NCI-H187 treated with DMSO at 0.1 percent for 48 hours (cell line): ENCODE results near the gene GPBAR1.

Experiments
- DNase-seq: peaks from one replicate; lab custom pipeline; 2025; lab: John Stamatoyannopoulos, UW

GPBAR1 gene

DNA sequence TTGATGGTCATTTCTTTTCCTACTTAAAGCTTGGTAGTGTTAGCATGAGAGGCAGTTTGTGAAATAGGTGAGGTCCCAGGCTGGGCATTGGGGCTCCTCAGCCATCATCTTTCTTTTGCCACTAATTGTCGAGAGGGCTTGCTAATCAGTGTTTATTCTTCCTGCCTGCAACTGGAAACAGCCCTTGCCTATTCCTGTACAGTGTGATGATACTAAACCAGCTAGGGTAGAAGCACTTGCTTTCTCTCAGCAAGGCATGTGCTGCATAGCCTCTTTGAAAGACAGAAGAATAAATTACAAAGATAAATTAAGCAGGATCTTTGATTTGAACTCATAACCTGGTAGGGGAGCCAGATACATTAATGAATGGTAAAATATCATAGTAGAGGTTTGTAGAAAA is 16.6 kb upstream of the GPBAR1 start:
- no peak for DNase-seq

DNA sequence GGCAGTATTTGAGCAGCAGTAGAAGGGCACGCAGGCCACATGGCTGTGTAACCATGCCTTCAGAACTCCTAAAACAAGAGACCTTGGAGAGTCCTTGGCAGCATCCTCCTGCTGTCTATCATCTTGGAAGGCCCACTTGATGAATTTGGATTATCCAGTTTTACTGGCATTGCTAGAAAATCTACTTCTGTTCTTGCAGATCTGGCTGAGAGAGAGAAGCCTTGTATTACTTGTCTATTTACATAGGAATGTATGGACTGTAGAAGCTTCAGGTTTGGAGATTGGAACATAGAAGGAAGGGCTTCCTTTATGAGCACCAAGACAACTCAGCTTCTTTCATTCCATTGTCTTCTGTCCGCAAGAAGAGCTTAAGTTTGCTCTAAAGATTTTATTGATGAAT is 16.1 kb upstream of the GPBAR1 start:
- no peak for DNase-seq

DNA sequence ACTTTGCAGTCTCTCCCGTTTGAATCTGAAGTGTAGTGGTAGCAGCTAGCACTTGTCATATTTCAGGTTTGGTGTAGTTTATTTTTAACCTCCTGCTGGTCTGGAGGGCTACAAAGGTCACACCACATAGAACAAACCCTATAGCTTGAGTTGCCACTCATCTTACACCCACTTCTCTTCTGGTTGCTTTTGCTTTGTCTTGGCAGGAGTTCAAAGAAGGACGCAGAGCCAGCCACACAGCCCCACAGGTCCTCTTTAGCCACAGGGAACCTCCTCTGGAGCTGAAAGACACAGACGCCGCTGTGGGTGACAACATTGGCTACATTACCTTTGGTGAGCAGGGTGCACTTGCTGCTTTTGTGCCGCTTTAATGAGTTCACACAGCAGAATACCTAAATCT is 15.6 kb upstream of the GPBAR1 start:
- no peak for DNase-seq

DNA sequence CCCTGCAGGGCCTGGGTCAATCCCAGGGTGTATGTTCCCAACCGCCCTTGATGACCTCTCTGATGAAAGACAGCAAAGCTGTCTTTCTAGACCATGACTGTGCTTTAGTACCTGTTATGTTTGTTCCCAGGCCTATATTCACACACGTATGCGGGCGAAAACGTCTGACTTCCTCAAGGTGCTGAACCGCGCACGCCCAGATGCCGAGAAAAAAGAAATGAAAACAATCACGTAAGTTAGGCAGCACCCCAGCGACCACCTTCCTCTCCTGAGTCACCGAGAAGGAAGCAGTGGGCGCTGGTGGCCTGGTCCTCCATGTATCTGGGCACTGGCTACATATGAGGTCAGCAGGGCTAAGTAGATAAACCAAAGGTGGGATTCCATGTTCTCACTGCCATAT is 11.1 kb upstream of the GPBAR1 start:
- DNase-seq: no peak

DNA sequence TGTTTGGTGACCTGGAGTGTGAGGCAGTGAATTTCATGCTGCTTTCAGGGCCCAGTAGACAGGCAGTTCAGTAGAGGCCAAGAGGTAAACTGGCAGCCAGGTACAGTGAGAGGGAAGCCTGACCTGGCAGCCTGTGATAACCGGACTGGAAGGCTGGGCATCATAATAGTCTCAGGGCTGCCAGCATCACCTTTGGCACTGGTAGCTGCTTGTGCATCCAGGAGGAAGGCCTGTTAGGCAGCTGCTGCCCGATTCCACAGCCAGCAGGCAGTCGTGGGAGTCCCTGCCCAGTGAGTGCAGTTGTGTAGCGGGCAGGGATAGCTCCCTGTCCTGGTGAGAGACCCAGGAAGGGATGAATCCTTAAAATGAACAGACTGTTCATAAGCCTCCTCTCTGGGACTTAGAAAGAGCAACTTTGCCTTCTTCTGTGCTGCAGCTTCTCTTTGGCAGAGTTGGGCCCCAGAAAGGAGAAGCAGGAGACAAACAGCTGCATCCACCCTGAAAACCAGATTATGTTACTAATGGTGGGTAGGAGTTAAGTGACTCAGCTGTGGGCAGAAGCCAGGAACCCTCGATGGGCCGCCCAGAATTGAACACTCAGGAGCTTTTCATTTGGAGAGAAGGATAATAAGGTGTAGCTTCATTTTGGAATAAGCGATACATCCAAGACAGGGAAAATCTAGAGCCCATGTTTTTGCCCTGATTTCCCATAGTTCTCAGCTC is 8.1 kb upstream of the GPBAR1 start:
- no peak for DNase-seq

DNA sequence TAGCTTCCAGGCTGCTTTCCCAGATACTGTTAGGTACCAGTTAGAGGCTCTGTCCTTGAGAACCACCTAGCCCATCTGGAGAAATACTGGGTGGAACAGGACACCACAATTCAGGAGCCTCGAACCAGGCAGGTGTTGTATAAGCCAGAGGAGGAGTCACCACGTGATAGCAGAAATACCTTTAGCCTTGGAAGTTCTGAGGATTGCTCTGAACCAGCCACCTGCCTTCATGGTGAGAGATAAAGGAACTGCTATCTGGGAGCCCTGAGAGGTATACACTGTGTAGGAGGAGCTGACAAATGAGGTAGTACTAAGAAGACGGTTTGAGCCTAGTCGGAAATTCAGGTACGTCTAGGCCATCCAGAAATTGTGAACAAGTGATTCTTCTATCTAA is 7.6 kb upstream of the GPBAR1 start:
- DNase-seq: no peak

DNA sequence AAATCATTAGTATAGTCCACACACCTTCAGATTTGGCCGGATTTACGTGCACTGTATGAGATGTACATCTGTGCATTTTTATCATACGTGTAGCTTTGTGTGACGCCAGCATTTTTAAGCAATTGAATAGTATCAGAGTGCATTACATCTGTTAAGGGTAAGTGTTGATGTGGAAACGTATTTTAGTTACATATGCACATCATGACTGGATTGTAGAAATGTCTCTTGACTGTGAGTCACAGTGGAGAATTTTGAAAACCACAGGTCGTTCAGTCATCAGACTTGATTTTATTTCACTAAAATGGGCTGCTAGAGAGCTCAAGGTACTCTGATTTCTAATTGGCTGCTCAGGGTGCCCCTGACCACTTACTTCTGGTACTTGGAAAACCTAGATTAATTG is 5.4 kb upstream of the GPBAR1 start:
- no peak for DNase-seq

DNA sequence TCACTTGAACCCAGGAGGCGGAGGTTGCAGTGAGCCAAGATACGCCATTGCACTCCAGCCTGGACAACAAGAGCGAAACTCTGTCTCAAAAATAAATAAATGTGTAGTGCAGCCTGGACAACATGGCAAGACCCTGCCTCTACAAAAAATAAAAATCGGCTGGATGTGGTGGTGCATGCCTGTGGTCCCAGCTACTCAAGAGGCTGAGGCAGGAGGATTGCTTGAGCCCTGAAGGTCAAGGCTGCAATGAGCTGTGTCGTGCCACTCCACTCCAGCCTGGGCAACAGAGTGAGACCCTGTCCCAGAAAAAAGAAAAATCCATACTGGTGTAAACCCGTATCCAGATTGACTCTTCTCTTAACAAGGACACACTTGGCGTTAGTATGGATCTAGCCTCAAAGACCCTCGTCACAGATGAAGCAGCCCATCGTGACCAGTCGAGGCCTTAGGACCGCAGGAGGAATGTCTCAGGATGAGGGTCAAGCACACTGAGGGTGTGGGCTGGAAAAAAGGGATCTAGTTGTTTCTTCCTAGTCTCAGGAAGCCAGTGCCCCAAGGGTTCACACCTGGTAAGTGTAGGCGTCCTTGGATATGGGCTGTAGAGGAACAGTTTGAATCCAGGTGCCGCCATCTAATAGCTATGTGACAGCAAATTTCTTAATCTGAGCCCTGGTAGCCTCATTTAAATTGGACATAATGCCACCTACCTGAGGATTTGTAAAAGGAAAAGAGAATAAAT is 4.0 kb upstream of the GPBAR1 start:
- DNase-seq: no peak

DNA sequence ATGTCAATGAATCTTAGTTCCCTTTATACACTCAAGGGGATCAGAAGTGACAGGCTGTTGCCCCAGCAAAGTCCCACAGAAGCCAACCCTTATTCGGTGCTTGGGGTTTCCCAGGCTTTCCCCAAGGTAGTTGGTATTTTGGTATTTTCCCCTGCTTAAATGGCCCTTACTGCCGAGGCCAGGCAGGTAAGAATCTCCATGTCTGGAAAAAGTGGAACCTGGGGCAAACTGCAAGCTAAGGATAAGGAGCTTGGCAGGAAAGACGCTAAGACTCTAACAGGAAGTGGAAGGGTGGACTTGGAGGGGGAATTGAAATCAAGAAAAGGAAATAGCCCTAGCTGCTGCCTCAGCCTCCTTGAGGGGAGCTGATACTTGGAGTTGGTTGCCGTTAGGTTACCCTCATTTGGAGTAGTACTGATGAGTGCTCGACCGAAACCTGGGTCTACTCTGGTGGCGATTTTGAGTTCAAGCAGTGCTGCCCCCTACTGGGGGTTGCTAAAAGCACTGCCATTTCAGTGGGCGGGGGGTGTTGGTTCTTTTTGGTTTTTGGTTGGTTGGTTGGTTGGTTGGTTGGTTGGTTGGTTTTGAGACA is 3.3 kb upstream of the GPBAR1 start:
- DNase-seq: no peak

DNA sequence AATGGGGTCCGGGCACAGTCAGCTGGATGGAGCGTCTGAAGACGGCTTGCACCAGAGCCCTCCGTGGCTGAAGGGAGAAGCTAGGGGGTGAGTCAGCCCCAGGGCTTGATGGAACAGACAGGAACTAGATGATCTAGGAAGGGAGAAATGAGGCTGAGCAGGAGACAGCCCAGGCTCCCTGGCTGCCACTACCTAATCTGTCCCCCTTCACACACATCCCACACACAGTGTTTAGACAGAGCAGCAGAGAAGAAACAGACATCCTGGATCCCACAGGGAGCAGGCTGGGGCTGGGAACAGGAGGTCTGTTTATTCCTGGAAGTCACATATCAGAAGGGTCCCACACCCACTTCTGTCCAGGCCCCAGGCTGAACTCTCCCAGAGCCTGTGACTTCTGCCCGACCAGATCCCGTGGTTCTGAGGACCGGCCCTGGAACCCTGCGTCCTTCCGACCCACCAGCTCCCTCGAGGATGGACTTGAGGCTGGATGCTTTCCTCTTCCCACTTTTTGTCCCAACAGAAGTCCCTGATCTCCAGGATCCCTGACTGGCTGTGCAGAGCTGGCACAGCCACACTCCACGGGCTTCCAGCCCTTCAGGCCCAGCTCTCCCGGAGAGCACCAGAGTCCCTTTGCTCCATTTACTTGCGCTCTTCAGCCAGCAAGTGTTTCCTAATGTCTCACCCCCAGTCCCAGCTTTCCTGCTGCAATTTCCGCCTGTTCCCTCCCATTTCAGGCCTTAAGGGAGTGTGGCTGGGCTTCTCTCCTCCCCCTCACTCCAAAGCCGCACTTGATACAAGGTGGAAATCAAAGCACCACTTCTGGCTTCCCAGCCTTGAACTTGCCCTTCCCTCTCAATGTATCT is 1.5 kb upstream of the GPBAR1 start:
- DNase-seq: peak; percentile 2

DNA sequence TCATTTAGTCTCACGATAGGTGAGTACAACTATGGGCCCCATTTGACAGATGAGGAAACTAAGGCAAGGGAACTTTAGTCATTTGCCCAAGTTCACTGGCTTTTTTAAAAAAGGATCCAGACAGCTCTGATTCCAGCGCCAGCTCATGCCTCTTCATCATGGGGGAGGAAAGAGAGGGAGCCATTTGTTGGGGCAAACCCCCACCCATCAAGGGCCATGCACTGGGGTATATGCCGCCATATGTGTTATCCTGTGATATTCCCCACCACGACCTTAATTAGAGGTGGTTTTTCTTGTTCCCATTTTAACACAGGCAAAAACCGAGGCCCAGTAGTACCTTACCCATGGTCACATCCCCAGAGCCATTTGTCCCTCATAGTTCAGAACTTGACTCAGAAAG is 649 bp upstream of the GPBAR1 start:
- DNase-seq: no peak

DNA sequence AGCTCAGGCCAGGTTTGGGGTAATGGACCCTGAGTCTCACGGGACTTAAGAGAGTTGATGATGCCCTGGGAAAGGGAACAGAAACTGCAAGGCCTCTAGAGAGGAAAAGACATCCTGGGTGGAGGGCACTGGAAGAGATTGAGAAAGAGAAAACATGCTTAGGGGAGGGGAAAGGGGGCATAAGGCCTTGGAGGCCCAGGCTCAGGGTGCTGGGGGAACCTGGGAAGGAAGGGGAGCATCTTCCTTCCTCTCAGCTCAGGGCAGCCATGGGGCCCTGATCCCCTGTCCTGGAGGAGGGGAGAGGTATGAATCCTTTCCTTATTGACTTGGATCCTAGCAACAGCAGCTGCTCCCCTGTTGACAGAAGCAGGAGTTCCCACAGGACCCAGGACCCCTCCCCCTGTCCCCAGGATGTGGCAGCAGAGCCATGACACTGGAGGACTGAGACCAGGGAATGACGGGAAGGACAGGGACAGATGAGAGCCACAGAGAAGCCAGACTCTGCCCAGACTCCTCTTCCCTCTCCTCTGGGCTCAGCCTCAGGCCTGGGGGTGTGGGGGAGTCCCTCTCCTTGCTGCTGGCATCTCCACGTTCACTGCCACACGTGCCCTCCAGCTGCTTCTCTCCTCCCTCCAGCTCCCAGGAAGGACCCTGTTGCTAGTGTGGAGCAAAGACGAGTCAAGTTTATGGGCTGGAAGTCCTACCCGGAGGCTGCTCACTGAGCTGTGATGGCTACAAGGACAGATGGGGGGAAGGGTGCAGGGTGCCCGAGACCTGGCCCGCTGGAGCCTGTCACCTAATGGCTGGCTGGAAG is 815 bp downstream of the GPBAR1 start:
- DNase-seq: no peak

DNA sequence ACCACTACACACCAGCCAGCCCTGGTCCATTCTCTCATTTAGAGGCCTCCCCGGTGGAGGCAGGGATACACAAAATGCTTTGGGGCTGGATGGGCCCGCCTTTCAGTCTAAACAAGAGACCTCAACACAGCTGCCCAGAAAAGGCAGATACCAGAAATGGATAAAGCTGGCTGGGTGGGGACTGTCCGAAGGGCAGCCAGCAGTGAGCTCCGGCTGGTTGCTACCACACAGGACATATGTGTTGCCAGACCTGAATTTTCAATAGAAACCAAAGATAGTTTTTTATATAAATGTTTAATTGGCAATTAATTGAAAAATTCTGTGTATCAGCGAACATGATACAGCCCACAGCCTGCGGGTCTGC is 1.4 kb downstream of the GPBAR1 start:
- no peak for DNase-seq

DNA sequence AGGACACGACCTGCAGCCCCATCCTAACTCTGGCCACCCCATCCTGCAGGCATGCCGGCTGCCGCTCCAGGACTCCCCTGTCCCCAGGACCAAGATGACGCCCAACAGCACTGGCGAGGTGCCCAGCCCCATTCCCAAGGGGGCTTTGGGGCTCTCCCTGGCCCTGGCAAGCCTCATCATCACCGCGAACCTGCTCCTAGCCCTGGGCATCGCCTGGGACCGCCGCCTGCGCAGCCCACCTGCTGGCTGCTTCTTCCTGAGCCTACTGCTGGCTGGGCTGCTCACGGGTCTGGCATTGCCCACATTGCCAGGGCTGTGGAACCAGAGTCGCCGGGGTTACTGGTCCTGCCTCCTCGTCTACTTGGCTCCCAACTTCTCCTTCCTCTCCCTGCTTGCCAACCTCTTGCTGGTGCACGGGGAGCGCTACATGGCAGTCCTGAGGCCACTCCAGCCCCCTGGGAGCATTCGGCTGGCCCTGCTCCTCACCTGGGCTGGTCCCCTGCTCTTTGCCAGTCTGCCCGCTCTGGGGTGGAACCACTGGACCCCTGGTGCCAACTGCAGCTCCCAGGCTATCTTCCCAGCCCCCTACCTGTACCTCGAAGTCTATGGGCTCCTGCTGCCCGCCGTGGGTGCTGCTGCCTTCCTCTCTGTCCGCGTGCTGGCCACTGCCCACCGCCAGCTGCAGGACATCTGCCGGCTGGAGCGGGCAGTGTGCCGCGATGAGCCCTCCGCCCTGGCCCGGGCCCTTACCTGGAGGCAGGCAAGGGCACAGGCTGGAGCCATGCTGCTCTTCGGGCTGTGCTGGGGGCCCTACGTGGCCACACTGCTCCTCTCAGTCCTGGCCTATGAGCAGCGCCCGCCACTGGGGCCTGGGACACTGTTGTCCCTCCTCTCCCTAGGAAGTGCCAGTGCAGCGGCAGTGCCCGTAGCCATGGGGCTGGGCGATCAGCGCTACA is 2.1 kb downstream of the GPBAR1 start:
- no peak for DNase-seq

DNA sequence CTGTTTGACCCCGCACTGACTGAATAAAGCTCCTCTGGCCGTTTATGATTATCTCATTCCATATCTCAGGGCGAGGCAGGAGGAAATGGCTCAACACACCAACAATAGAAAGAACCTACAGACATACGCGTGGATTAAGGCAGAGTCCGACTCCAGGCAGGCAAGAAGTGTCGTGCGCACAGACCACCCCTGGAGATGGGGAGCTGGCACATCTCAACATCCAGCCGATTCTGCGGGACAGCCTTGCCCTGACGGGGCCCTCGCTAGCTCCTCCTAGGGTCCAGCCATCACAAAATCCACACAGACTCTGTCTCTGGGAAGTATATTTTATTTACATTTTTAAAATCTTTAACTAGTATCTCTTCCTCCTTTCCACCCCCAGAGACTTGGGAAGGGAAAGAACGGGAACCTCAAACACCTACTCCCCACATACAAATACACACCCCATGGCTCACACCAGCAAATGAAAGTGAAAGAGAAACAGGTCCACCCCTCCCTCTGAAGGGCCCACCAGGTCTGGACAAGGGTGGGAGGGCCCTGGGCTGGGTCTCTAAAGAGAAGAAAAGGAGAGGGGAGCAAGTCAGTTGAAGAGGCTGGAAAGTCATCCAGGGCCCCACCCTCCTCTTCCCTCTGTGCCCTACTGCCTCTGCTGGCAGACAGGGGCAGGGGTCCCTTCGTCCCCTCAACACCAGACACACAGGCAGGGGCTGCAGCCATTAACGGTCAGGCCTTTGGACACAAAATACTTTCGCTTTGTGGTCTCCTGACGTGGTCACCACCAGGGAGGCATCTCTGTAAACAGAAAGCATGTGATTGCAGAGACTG is 3.2 kb downstream of the GPBAR1 start:
- no peak for DNase-seq

DNA sequence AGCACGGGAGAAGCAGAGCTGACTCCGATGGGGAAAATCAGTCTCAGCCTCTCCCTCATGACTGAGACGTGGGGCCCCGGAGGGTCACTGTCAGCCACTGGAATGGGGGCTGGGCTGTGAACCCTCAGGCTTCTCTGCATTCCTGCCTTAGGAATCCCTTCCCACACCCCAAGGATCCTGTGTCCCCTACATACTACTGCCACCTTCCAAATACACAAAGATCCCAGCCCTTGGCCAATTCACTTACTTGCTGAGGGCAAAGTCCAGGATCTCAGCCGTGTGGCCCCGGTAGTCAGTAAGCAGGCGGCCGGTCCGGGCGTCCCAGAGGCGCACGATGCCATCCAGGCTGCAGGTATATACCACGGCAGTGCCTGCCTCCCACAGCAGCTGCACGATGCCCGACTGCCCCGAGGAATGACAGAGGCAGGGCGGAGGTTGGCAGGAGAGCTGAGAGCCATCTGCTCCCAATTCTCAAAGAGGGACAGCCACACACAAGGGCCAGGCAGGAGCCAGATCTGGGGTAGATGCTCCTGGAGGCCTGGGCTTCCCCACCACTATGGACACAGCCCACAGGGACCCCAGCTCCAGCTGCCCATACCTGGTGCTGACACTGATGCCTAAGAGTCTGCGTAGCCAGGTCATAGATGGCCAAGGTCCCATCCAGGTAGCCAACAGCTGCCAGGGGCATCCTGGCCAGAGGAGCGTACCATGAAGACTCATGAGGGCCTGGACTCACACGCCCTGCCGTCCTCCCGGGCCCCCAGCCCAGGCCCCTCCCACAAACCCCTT is 4.2 kb downstream of the GPBAR1 start:
- no peak for DNase-seq

DNA sequence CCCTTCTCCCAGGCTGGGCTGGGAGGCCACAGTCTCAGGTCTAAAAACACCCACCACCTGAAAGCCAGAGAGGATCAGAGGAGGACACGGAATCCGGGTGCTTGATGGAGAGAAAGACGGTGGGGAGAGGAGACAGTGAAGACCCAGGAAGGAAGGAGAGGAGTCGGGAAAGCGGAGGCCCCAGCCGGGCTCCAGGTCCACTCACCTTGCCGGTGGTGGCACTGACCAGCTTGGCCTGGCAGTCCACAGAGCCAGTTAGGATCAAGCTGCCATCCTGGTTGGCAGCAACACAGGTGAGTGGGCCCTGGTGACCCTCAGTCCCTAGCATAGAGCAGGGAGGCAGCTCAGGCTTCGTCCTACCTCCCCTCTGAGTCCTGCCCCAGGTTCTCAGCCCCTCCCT is 4.8 kb downstream of the GPBAR1 start:
- no peak for DNase-seq

DNA sequence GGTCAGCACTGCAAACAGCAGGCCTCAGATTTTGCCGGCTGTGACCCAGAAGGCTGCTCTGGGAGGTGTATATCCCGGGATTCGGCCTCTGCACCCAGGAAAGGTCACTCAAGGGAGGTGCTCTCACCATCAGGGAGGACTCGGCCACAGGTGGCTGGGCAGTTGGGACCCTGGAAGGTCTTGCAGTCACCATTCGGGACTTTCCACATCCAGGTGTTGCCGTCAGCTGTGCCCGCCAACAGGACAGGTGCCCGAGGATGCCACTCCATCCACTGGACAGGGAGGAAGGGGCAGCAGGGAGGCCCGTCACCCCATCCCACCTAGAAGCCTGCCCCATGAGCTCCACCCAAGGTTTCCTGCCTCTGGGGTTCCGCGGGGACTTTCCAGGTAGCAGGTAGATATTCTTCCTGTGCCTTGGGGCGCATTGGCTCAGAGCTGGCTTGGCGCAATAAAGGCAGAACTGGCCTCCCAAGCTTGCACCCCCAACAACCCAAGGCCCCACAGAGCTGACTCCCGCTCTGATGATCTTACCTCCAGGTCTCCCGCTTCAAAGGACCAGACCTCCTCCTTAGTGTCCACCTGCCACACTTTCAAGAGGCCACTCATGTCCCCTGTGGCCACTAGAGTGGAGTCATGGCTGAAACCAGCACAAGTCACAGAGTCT is 5.6 kb downstream of the GPBAR1 start:
- DNase-seq: no peak
